ENCODE data around the gene ROCK2.

The ROCK2 gene

GRCh38 chr2:11142987-11143386 is 201.4 kb downstream of the ROCK2 start:
- no peak for DNase-seq

- no peak for DNase-seq
These were observed 202.1 kb downstream of the ROCK2 start for GRCh38 chr2:11142330-11142729.

- no peak for DNase-seq
These were observed 203.1 kb downstream of the ROCK2 start for GRCh38 chr2:11141319-11141718.

GRCh38 chr2:11140492-11140891 is 203.9 kb downstream of the ROCK2 start:
- DNase-seq = no peak

- DNase-seq = no peak
These were observed 210.1 kb downstream of the ROCK2 start for GRCh38 chr2:11134349-11134748.

GRCh38 chr2:11133936-11134320 is 210.5 kb downstream of the ROCK2 start:
- DNase-seq = no peak

- DNase-seq = no peak
These were observed 211.0 kb downstream of the ROCK2 start for GRCh38 chr2:11133238-11133935.

- DNase-seq = no peak
These were observed 212.3 kb downstream of the ROCK2 start for GRCh38 chr2:11132036-11132671.

- no peak for DNase-seq
These were observed 213.1 kb downstream of the ROCK2 start for GRCh38 chr2:11131166-11131920.
